Subcutaneous adipose tissue (tissue), 4 donors: ENCODE data around the gene SLC24A1. TPM values are rescaled to one million over a fixed set of nuclear protein-coding genes. Genes with fewer than 3 reads are reported as not detected.

ENCODE experiments used
- CTCF ChIP-seq: fragments of 450-650 bp; IDR thresholded peaks from one replicate; pipeline ENCODE4 v1.5.1; 2016; ENCODE audit warnings: low read depth, mild to moderate bottlenecking, control low read depth, antibody characterized with exemption, moderate library complexity
- total RNA-seq, 4 donors: library from RNA; depleted of rRNA; stranded (reverse); fragments of >200 nt; gene quantifications; one replicate each; pipeline ENCODE4 v1.1.0, GENCODE V29; 2016

The SLC24A1 gene
- total RNA-seq, 4 donors from 2014 or later = 2.9 to 13.0 (median 9.7) TPM

GRCh38 chr15:65583701-65584100, 38.0 kb upstream of the SLC24A1 start:
- no peak for TF ChIP-seq CTCF

GRCh38 chr15:65584241-65584640, 37.5 kb upstream of the SLC24A1 start:
- no peak for TF ChIP-seq CTCF

- no peak for TF ChIP-seq CTCF
These were observed 34.6 kb upstream of the SLC24A1 start for GRCh38 chr15:65587094-65587493.

- no peak for TF ChIP-seq CTCF
These were observed 25.8 kb upstream of the SLC24A1 start for GRCh38 chr15:65595960-65596359.

GRCh38 chr15:65598468-65598867, 23.3 kb upstream of the SLC24A1 start:
- TF ChIP-seq CTCF = no peak

GRCh38 chr15:65599677-65600076, 22.1 kb upstream of the SLC24A1 start:
- no peak for TF ChIP-seq CTCF

GRCh38 chr15:65603134-65603533, 18.6 kb upstream of the SLC24A1 start:
- TF ChIP-seq CTCF = no peak
